Measurements from ENCODE around the gene STX2.

- TF ChIP-seq, protein P1, sequence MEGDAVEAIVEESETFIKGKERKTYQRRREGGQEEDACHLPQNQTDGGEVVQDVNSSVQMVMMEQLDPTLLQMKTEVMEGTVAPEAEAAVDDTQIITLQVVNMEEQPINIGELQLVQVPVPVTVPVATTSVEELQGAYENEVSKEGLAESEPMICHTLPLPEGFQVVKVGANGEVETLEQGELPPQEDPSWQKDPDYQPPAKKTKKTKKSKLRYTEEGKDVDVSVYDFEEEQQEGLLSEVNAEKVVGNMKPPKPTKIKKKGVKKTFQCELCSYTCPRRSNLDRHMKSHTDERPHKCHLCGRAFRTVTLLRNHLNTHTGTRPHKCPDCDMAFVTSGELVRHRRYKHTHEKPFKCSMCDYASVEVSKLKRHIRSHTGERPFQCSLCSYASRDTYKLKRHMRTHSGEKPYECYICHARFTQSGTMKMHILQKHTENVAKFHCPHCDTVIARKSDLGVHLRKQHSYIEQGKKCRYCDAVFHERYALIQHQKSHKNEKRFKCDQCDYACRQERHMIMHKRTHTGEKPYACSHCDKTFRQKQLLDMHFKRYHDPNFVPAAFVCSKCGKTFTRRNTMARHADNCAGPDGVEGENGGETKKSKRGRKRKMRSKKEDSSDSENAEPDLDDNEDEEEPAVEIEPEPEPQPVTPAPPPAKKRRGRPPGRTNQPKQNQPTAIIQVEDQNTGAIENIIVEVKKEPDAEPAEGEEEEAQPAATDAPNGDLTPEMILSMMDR (IDR thresholded peaks at IDR 0.05), result no peak
- no peak for TF ChIP-seq POLR2A (IDR thresholded peaks at IDR 0.05)
These were observed 60.3 kb downstream of the STX2 start for GRCh38 chr12:130778776-130779175.
